ENCODE data around the gene NRF1.
"Not testable (repeated sequence)": the region's sequence is repeated elsewhere in the genome, so short reads cannot be mapped to it uniquely, and the experiment has no call there.

- not testable (repeated sequence) for TF ChIP-seq EZH2 (IDR thresholded peaks at IDR 0.05; ENCODE audit: low read depth)
- TF ChIP-seq, protein P1, sequence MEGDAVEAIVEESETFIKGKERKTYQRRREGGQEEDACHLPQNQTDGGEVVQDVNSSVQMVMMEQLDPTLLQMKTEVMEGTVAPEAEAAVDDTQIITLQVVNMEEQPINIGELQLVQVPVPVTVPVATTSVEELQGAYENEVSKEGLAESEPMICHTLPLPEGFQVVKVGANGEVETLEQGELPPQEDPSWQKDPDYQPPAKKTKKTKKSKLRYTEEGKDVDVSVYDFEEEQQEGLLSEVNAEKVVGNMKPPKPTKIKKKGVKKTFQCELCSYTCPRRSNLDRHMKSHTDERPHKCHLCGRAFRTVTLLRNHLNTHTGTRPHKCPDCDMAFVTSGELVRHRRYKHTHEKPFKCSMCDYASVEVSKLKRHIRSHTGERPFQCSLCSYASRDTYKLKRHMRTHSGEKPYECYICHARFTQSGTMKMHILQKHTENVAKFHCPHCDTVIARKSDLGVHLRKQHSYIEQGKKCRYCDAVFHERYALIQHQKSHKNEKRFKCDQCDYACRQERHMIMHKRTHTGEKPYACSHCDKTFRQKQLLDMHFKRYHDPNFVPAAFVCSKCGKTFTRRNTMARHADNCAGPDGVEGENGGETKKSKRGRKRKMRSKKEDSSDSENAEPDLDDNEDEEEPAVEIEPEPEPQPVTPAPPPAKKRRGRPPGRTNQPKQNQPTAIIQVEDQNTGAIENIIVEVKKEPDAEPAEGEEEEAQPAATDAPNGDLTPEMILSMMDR (conservative IDR thresholded peaks at IDR 0.05): not testable (repeated sequence)
Measured at GRCh38 chr7:129659907-129660306, 48.4 kb downstream of the NRF1 start.

All from PC-9 (cell line).